Subcutaneous abdominal adipose tissue (tissue), 5 donors: Measurements from ENCODE around the gene EHD3.

Experiments
- H3K27ac ChIP-seq: one replicate; pipeline ENCODE4 v1.7.0; 2013; ENCODE audit warnings: low read depth, mild to moderate bottlenecking, inconsistent platforms, low read length, moderate library complexity
- H3K27me3 ChIP-seq, 5 donors: one replicate each; pipeline ENCODE4 v1.7.0; 2013; ENCODE audit warnings: low read length in 5 of 5, inconsistent platforms in 1 of 5; ENCODE audit not compliant: control insufficient read depth in 5 of 5, insufficient read depth in 4 of 5
- H3K36me3 ChIP-seq, 5 donors: one replicate each; pipeline ENCODE4 v1.7.0; 2013; ENCODE audit warnings: low read length in 5 of 5; ENCODE audit not compliant: control insufficient read depth in 5 of 5, insufficient read depth in 5 of 5
- H3K4me1 ChIP-seq, 5 donors: one replicate each; pipeline ENCODE4 v1.7.0; 2013; ENCODE audit warnings: low read length in 5 of 5, mild to moderate bottlenecking in 3 of 5, moderate library complexity in 1 of 5; ENCODE audit not compliant: control insufficient read depth in 5 of 5, insufficient read depth in 5 of 5
- H3K4me3 ChIP-seq, 5 donors: one replicate each; pipeline ENCODE4 v1.7.0; 2013; ENCODE audit warnings: low read length in 5 of 5, low read depth in 1 of 5
- H3K9ac ChIP-seq, 5 donors: one replicate each; pipeline ENCODE4 v1.7.0; 2013; ENCODE audit warnings: low read length in 5 of 5, mild to moderate bottlenecking in 4 of 5, moderate library complexity in 3 of 5
- H3K9me3 ChIP-seq, 5 donors: one replicate each; pipeline ENCODE4 v1.7.0; 2013; ENCODE audit warnings: low read length in 5 of 5; ENCODE audit not compliant: control insufficient read depth in 5 of 5
- donor health status: healthy.
- donor health status: healthy.
- donor health status: healthy.
- donor health status: healthy.
- donor health status: healthy.

The EHD3 gene

GRCh38 chr2:31197166-31197565 is 36.8 kb upstream of the EHD3 start:
- no peak overlapping the region for H3K27ac ChIP-seq
- peaks cover 0 to 3% (median 0%) of the 10 kb centered on the region in 5 donors for H3K9me3 ChIP-seq
- H3K36me3 ChIP-seq: no peaks in the 10 kb centered on the region
- H3K9ac ChIP-seq: no peak overlapping the region
- H3K4me1 ChIP-seq: no peaks in the 10 kb centered on the region
- no peak overlapping the region for H3K4me3 ChIP-seq
- H3K27me3 ChIP-seq: peaks cover 0 to 6% (median 3%) of the 10 kb centered on the region in 5 donors

DNA sequence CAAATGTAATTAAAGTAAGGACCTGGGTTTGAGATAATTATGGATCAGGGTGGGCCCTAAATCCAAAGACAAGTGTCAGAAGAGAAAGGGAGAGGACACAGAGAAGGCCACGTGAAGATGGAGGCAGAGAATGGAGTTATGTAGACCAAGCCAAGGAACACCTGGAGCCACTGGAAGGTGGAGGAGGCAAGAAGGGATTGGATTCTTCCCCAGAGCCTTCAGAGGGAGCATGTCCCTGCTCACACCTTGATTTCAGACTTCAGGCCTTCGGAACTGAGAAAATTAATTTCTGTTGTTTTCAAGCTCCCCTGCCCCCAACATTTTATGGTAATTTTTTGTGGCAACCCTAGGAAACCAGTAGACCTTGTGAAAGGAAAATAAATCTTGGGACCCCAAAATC is 36.3 kb upstream of the EHD3 start:
- Histone ChIP-seq H3K36me3 (no peaks in the 10 kb centered on the region), H3K4me1 (no peaks in the 10 kb centered on the region)

GRCh38 chr2:31199206-31199605 is 34.7 kb upstream of the EHD3 start:
- Histone ChIP-seq H3K27me3 (peaks cover 0 to 6% (median 3%) of the 10 kb centered on the region in 5 donors), H3K9ac (no peak overlapping the region), H3K9me3 (peaks cover 0 to 3% (median 0%) of the 10 kb centered on the region in 5 donors), H3K36me3 (no peaks in the 10 kb centered on the region), H3K4me3 (no peak overlapping the region), H3K4me1 (no peaks in the 10 kb centered on the region), H3K27ac (no peak overlapping the region)

More for the DNA sequence above, 36.3 kb upstream of the EHD3 start:
- no peak overlapping the region for H3K27ac ChIP-seq
- peaks cover 0 to 3% (median 0%) of the 10 kb centered on the region in 5 donors for H3K9me3 ChIP-seq
- no peak overlapping the region for H3K4me3 ChIP-seq
- no peak overlapping the region for H3K9ac ChIP-seq
- peaks cover 0 to 6% (median 3%) of the 10 kb centered on the region in 5 donors for H3K27me3 ChIP-seq

- Histone ChIP-seq H3K4me1 (no peaks in the 10 kb centered on the region), H3K4me3 (no peak overlapping the region), H3K27ac (no peak overlapping the region), H3K27me3 (peaks cover 3 to 7% (median 6%) of the 10 kb centered on the region in 5 donors), H3K9me3 (peaks cover 0 to 3% (median 0%) of the 10 kb centered on the region in 5 donors), H3K36me3 (no peaks in the 10 kb centered on the region), H3K9ac (no peak overlapping the region)
Measured at GRCh38 chr2:31200972-31201371, 33.0 kb upstream of the EHD3 start.

GRCh38 chr2:31202041-31202440 is 31.9 kb upstream of the EHD3 start:
- no peak overlapping the region for H3K27ac ChIP-seq
- no peaks in the 10 kb centered on the region for H3K36me3 ChIP-seq
- H3K4me1 ChIP-seq: no peaks in the 10 kb centered on the region
- no peak overlapping the region for H3K4me3 ChIP-seq
- H3K27me3 ChIP-seq: peaks cover 3 to 7% (median 6%) of the 10 kb centered on the region in 5 donors
- H3K9ac ChIP-seq: no peak overlapping the region
- H3K9me3 ChIP-seq: no peaks in the 10 kb centered on the region

GRCh38 chr2:31202833-31203232 is 31.1 kb upstream of the EHD3 start:
- Histone ChIP-seq H3K4me3 (no peak overlapping the region), H3K36me3 (no peaks in the 10 kb centered on the region), H3K27ac (no peak overlapping the region), H3K9ac (no peak overlapping the region), H3K27me3 (peaks cover 3 to 7% (median 6%) of the 10 kb centered on the region in 5 donors), H3K9me3 (no peaks in the 10 kb centered on the region), H3K4me1 (no peaks in the 10 kb centered on the region)

GRCh38 chr2:31203916-31204315 is 30.0 kb upstream of the EHD3 start:
- H3K36me3 ChIP-seq: no peaks in the 10 kb centered on the region
- no peaks in the 10 kb centered on the region for H3K9me3 ChIP-seq
- no peak overlapping the region for H3K9ac ChIP-seq
- H3K4me3 ChIP-seq: no peak overlapping the region
- peaks cover 3 to 7% (median 6%) of the 10 kb centered on the region in 5 donors for H3K27me3 ChIP-seq
- no peaks in the 10 kb centered on the region for H3K4me1 ChIP-seq
- no peak overlapping the region for H3K27ac ChIP-seq

- no peak overlapping the region for H3K9ac ChIP-seq
Measured at GRCh38 chr2:31204783-31205182, 29.2 kb upstream of the EHD3 start.

GRCh38 chr2:31205186-31205585 is 28.8 kb upstream of the EHD3 start:
- no peaks in the 10 kb centered on the region for H3K9me3 ChIP-seq
- H3K27ac ChIP-seq: no peak overlapping the region
- H3K27me3 ChIP-seq: peaks cover 3 to 7% (median 6%) of the 10 kb centered on the region in 5 donors
- H3K9ac ChIP-seq: no peak overlapping the region
- H3K36me3 ChIP-seq: no peaks in the 10 kb centered on the region
- H3K4me3 ChIP-seq: no peak overlapping the region
- no peaks in the 10 kb centered on the region for H3K4me1 ChIP-seq

More at GRCh38 chr2:31204783-31205182, 29.2 kb upstream of the EHD3 start:
- Histone ChIP-seq H3K4me3 (no peak overlapping the region), H3K36me3 (no peaks in the 10 kb centered on the region), H3K27ac (no peak overlapping the region), H3K9me3 (no peaks in the 10 kb centered on the region), H3K27me3 (peaks cover 3 to 7% (median 6%) of the 10 kb centered on the region in 5 donors), H3K4me1 (no peaks in the 10 kb centered on the region)

- H3K9ac ChIP-seq: no peak overlapping the region
- no peaks in the 10 kb centered on the region for H3K9me3 ChIP-seq
- H3K27me3 ChIP-seq: peaks cover 3 to 7% (median 6%) of the 10 kb centered on the region in 5 donors
- no peaks in the 10 kb centered on the region for H3K36me3 ChIP-seq
- H3K4me1 ChIP-seq: no peaks in the 10 kb centered on the region
- no peak overlapping the region for H3K27ac ChIP-seq
- no peak overlapping the region for H3K4me3 ChIP-seq
Measured at GRCh38 chr2:31205613-31206012, 28.3 kb upstream of the EHD3 start.

- Histone ChIP-seq H3K27me3 (peaks cover 0 to 6% (median 3%) of the 10 kb centered on the region in 5 donors), H3K4me1 (no peaks in the 10 kb centered on the region), H3K4me3 (no peak overlapping the region), H3K36me3 (no peaks in the 10 kb centered on the region), H3K9ac (no peak overlapping the region), H3K9me3 (no peaks in the 10 kb centered on the region), H3K27ac (no peak overlapping the region)
Measured at GRCh38 chr2:31207790-31208189, 26.2 kb upstream of the EHD3 start.
